Measurements from ENCODE around the gene UTY.

The UTY gene

GRCh38 chrY:13479828-13480227, at the start of gene UTY:
UTY (minus strand) TSS chrY:13480033; CDS start chrY:13479665, 368 bp downstream.
- TF ChIP-seq, protein P1, sequence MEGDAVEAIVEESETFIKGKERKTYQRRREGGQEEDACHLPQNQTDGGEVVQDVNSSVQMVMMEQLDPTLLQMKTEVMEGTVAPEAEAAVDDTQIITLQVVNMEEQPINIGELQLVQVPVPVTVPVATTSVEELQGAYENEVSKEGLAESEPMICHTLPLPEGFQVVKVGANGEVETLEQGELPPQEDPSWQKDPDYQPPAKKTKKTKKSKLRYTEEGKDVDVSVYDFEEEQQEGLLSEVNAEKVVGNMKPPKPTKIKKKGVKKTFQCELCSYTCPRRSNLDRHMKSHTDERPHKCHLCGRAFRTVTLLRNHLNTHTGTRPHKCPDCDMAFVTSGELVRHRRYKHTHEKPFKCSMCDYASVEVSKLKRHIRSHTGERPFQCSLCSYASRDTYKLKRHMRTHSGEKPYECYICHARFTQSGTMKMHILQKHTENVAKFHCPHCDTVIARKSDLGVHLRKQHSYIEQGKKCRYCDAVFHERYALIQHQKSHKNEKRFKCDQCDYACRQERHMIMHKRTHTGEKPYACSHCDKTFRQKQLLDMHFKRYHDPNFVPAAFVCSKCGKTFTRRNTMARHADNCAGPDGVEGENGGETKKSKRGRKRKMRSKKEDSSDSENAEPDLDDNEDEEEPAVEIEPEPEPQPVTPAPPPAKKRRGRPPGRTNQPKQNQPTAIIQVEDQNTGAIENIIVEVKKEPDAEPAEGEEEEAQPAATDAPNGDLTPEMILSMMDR (IDR thresholded peaks at IDR 0.05), result no peak

- TF ChIP-seq, protein P1 (IDR thresholded peaks at IDR 0.05), result no peak
These were observed 40.6 kb upstream of the UTY start for GRCh38 chrY:13520474-13520873.

GRCh38 chrY:13501215-13501614, 21.4 kb upstream of the UTY start:
- TF ChIP-seq, protein P1 (IDR thresholded peaks at IDR 0.05), result peak; percentile 18; the same call in 1 of the 2 replicates

DNA sequence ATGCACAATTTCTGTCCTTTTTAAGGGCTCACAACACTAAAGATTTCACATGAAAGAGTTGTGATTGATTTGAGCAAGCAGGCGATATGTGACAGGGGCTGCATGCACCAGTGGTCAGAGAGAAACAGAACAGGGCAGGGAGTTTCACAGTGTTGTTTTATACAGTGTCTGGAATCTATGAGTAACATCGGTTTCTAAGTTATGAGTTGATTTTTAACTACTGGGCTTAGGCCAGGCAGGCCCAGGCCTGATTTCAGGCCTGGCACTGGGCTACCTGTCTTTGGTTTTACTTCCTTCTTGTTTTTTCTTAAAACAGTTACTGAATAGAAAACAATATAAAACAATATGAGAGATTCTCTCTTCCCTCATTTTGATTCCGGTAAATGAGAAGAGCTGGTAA, 13.9 kb upstream of the UTY start:
- TF ChIP-seq, protein P1 (IDR thresholded peaks at IDR 0.05), result no peak

- TF ChIP-seq, protein P1 (IDR thresholded peaks at IDR 0.05), result no peak
These were observed 12.6 kb upstream of the UTY start for GRCh38 chrY:13492408-13492807.

DNA sequence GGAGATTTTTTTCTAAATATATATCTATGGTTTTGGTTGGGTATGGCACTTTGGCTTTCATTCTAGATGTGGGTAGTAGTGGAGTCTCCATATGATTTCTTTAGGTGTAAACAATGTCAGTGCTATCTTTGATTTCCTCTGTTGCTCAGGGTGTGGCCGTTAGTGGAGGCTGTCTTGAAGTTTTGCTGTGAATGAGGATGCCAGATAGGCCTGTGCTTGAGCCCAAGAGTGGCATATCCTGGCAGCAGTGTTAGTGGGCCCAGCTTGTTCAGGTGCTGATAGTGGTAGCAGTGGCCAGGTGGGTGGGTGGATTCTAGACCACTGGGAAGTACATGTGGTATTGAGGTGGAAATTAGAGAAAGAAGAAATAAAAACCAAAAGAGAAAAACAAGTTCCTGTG, 8.9 kb upstream of the UTY start:
- TF ChIP-seq, protein P1 (IDR thresholded peaks at IDR 0.05), result no peak

- TF ChIP-seq, protein P1 (IDR thresholded peaks at IDR 0.05), result no peak
These were observed 617 bp downstream of the UTY start for GRCh38 chrY:13479121-13479711.

Measured in LNCAP (cell line).